GM19099 (cell line): ENCODE data around the gene C12orf56.

Source experiments
- POLR2A ChIP-seq: IDR thresholded peaks from 3 replicates; pipeline ENCODE4 v1.6.1; 2011; ENCODE audit warnings: low read depth; ENCODE audit not compliant: insufficient read length; ENCODE audit errors: extremely low read depth

Gene C12orf56, protein sequence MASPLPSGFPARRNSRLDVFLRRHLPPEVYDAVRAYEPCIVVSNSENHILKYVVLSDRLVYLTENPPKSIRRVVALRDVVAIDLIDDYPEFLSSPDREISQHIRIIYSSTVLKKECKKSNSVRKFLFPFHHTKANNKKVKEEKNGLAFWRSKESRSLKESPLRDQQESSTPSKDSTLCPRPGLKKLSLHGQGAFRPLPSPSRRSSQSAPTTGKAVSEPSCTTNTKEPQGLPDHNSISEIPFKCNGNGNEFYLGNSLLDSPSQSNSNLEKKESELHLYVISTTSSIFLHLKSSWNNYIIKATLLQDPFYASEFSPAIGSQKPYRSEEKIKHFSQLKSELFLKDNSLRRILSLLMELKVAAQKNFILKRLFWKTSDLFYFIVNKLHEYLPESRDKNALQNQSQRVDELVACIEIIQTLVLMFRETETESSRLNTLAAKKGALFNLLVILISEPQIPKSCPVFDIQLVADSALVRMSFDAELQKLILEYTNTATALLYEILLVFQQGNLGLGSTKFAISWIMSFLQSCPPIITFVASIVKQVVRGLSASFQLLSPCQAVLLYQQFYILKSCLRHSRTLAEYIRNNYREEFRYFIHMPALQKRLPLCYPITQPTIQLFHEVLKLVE

DNA sequence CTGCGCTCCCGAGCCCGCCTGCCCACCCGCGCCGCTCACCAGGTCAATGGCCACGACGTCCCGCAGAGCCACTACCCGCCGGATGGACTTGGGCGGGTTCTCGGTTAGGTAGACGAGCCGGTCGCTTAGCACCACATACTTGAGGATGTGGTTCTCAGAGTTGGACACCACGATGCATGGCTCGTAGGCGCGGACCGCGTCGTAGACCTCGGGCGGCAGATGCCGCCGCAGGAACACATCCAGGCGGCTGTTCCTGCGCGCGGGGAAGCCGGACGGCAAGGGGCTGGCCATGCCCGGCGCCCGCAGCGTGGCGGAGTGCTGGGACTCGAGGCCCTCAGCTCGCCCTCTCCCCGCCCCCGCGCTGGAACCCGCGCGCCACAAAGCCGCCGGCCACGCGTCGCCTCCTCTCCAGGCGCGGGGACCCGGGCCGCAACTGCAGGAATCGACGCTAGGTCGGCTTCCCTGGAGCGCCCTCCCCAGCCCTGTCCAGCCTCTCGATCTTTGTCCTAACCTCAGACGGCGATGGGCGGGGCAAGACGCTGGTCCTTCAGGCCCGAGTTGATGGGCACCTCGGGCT, at the start of gene C12orf56:
Gene C12orf56, minus strand, starts transcription at position 484 of the 577 bp plus-strand sequence. Its CDS starts 193 bp downstream, at position 291.
- no peak for TF ChIP-seq POLR2A

DNA sequence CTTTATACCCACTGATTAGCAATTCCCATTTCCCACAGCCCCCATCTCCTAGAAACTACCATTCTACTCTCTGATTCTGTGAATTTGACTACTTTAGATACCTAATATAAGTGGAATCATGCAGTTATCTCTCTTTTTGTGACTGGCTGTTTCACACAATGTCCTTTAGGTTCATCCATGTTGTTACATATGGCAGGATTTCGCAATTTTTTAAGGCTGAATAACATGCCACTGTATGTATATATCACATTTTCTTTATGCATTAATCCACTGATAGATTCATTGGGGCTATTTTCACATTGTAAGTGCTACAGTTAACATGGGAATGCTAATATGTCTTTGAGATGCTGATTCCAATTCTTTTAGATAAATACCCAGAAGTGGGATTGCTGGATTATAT, 49.5 kb upstream of the C12orf56 start:
- no peak for TF ChIP-seq POLR2A

DNA sequence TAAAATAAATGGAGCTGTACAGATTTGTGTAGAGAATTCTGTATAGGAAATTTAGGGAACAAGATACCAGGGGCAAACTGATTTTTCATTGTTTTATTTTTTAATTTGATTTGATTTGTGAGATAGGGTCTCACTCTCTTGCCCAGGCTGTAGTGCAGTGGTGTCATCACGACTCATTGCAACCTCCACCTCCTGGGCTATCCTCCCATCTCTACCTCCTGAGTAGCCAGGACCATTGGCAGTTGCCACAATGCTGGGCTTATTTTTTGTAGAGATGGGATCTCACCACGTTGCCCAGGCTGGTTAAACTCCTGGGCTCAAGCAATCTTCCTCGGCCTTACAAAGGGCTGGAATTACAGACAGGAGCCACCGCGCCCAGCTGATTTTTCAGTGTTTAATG, 43.4 kb upstream of the C12orf56 start:
- TF ChIP-seq POLR2A, result no peak

DNA sequence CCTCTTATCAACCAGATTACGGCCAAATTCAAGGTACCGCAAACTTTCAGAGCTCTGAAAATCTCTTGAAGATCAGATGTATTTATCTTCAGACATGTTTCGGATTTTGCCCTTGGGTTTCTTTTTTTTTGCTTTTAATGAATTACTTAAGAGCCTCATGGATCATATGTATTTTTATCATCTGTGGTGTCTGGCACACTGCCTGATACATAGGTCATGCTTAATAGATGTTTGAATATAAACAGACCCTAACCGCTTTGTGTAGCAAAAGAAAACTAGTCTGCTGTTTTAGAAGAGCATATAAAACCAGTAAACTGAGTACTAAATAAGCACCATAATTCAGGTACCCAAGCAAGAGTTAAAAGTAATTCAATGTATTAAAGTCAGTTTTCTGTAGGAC, 41.2 kb upstream of the C12orf56 start:
- no peak for TF ChIP-seq POLR2A

DNA sequence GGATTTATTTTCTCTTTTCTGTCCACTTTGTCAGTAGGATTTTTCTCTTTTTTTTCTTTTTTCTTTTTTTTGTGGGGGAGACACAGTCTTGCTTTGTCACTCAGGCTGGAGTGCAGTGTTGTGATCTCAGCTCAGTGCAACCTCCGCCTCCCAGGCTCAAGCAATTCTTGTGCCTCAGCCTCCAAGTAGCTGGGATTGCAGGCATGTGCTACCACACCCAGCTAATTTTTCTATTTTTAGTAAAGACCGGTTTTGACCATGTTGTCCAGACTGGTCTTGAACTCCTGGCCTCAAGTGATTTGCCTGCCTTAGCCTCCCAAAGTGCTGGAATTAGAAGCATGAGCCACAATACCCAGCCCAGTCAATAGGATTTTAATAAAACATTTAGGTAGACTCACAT, 40.3 kb upstream of the C12orf56 start:
- TF ChIP-seq POLR2A, result no peak

DNA sequence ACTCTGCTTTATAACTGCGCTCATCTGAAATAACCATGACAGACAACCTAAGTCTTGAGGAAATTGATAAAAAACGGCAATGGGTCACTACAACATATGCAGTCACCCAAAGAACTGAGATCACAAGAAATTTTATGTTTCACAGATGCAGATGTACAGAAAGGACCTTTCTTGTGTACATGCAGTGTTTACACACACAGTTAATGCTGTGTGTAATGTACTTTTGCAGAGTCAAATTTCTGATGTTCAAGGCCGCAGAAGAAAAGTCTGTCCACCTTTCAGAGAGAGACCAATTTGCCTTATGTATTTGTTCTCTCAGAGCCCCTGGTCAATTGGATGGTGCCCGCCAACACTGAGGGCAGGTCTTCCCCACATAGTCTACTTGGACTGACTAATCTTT, 38.4 kb upstream of the C12orf56 start:
- no peak for TF ChIP-seq POLR2A

DNA sequence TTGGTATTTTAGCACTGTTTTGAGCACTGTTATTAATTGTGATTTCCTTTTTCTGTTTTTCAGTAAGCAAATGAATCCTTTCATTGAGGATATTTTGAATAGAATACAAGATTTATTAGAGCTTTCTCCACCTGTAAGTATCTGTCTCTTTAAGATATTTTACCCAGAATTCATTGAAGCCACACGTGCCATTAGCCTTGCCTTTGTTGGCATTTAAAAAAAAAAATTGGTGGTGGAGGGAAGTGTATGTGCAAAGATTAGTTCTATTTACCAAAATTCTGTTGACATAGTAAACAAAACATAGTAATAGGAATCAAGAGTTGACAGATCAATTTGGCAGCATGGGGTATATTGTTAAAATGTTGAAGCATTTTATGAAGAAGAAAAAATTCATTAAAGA, 37.4 kb upstream of the C12orf56 start:
- no peak for TF ChIP-seq POLR2A

DNA sequence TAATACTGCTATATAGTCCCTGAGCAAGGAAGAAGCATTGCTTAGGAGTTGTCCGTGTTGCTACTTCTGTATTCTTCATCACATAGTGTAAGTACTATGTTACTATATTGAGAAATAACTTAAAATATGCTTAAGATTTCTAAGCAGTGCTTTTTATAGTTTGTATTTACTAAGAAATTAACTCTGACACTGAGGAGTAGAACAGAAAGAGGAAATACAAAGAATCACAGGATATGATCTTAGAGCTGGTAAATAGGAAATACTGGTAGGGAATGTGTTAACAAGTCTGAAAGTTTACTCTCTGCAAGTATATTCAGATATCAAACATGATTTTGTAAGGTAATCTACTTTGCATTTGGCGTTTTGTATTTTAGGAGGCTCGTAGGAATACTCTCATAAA, 29.1 kb upstream of the C12orf56 start:
- no peak for TF ChIP-seq POLR2A

DNA sequence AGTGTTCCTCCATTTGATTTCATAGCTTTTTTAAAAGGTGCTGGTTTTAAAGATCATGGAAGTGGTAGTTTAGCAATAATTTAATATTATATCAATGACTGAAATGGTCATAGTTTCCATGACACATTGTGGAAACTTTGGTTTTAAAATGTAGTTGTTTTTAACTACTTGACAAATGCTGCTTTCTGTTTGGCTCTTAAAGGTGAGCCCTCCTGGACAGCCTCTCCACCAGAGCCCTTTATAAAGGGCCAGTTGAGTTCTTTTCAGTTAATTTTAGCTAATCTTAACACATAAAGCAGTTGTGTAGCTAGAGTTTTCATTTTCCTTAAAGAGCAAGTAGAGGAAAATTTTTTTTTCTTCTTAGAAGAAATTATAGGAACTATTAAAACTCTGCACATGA, 27.7 kb upstream of the C12orf56 start:
- TF ChIP-seq POLR2A, result no peak

DNA sequence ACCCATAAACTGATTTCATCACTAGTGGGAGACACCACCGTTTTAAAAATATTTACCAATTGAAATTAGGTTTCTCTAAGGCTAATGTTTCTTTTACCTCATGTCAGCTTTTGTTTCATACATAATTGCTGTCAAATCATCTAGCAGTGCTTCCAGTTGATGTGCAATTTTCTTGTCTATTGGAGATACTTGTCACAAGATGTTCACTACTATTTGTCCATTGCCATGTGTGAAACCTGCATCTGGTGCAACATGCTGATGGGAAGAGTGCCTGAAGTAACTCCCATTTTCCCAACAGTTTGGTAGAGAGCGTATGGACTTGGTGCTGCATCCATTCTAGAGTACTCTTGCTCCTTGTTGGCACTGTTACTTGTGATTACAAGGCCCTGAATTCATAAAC, 23.3 kb upstream of the C12orf56 start:
- no peak for TF ChIP-seq POLR2A

DNA sequence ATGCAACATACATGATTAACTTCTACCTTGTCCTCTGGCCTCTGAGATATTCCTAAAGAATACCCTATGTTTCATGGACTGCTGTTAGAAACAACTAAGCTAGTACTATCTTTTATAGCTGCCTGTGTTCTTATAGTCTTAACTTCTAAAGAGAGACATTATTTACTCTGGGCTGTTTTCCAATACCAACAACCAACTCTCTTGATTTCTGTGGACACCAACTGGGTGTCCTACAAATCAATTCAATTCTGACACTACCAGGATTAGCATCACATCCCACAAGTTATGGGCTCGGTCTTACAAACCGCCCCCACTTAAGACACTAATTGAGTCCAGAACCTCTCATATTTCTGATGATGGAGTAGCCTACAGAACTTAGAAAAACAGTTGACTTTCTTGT, 21.9 kb upstream of the C12orf56 start:
- no peak for TF ChIP-seq POLR2A

DNA sequence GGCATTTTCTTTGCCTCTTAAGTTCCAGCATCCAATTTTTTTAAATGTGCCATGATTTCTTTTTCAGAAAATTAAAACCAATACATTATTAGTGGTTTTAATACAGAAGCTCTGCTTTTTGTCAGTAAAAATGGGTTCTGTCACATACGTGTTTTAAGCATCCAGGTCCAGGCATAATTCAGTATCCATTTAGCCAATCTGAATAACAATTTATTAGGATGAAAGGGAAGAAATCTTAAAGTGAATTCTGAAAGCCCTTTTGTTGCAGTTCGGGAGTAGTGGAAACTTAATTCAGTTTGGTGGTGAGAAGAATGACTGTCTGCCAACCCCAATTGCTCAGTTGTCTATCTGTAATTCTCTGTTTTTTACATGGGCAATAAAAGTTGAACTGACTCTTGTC, 20.9 kb upstream of the C12orf56 start:
- no peak for TF ChIP-seq POLR2A

DNA sequence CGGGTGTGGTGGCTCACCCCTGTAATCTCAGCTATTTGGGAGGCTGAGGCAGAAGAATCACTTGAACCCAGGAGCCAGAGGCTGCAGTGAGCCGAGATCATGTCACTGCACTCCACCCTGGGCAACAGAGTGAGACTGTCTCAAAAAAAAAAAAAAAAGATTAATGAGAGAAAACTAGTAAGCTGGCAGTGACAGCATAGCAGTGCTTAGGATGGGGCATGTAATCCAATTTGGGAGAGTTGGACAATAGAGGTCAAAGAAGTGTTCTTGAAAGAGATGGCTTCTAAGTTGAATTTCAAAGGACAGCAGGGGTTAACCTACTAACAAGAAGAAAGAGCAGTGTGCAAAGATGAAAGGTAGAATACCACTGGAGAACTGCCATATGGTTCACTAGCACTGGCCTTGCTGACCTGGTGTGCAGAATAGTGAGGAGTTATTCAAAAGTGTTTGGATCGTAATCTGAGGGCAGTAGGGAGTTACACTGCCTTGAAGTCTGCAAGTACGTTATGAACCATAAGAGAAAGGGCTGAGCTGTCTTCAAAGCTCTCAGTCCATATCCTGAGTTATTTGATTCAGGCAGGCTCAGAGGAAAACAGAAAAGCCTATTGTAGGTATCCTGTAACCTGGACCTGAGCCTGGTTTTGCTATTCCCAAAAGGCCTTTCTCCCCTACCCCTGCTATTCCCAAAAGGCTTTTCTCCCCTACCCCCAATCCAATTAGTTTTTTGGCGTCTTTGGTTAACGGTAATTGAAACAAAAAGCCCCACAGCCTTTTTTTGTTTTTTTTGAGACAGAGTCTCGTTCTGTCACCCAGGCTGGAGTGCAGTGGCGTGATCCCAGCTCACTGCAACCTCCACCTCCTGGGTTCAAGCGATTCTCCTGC, 17.0 kb upstream of the C12orf56 start:
- no peak for TF ChIP-seq POLR2A

DNA sequence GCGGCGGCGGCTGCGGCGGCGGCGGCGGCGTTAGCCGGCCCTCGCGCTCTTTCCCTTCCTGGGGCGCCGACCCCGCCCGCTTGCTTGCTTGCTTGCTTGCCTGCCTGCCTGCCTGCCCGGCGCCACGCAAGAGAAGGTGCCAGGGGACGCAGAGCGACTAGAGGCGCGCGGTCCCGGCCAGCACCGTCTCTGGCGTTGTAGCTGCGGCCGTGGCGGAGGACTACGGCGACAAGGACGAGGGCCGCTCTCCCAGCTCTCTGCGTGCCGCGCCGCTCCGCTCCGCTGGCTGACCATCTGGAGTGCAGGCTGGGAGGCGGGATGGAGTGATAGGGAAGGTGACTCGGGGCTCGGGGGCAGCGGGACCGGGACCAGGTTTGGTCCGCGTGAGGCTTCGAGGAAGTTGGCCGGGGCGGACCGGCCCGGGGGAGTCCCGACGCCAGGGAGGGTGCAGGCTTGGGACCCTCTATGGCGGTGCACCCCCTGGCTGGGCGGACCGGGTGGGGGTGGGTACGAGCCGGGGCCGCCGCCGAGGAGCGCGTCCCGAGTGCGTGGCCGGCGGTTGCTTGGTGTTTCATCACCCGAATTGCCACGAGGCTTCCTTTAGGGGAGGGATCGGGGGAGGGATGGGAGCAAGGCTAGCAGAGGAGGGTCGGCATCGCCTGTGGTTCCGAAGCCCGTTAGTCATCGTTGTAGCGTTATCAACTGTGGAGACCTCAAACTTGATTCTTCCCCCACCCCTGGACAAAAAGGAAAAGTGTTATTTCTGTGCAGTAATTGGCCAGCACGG, 14.1 kb upstream of the C12orf56 start:
- TF ChIP-seq POLR2A, result no peak
